ENCODE results near the gene PRDX2.

The PRDX2 gene

DNA sequence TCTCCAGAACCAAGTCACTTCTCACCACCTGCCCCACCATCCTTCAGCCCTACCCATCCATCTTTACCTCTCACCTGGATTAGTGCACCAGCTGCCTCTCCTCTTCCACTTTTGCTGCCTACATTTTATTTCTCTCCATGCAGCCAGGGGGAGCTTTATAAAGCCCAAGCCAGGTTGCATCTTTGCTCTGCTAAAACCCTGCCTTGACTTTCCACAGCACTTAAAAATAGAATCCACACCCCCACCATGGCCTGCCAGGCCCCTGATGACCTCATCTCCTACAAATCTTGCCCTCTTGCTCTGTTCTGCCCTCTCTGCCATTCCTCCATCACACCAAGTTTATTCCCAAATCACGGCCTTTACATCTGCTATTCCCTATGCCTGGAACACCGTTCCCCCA, 28.0 kb downstream of the PRDX2 start:
- peak overlapping the region; percentile 95 for H3K27ac ChIP-seq
- no peak for TF ChIP-seq ZFX (IDR thresholded peaks at IDR 0.05; ENCODE audit: borderline replicate concordance)
- TF ChIP-seq, protein P1, sequence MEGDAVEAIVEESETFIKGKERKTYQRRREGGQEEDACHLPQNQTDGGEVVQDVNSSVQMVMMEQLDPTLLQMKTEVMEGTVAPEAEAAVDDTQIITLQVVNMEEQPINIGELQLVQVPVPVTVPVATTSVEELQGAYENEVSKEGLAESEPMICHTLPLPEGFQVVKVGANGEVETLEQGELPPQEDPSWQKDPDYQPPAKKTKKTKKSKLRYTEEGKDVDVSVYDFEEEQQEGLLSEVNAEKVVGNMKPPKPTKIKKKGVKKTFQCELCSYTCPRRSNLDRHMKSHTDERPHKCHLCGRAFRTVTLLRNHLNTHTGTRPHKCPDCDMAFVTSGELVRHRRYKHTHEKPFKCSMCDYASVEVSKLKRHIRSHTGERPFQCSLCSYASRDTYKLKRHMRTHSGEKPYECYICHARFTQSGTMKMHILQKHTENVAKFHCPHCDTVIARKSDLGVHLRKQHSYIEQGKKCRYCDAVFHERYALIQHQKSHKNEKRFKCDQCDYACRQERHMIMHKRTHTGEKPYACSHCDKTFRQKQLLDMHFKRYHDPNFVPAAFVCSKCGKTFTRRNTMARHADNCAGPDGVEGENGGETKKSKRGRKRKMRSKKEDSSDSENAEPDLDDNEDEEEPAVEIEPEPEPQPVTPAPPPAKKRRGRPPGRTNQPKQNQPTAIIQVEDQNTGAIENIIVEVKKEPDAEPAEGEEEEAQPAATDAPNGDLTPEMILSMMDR (IDR thresholded peaks at IDR 0.05) = 0 out of 2 replicates have a peak, but pooled peaks have one; percentile 9

DNA sequence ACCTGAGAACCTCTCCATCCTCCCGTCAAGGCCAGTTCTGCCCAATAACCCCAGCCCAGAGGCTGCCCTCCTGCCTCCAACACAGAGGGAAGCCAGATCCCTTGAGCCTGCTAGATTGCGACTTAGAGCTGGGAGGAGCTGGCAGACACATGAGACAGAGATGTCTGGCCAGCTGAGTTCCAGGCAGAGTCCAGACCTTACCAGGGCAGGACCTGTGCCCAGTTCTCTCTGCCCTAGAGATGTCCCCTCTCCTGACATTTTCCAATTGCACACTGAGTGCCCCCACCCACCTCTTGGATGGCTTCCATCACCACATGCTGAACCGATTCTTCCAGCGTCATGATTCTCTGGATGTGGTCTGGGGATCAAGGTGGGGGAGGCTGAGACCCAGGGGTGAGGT, 29.3 kb downstream of the PRDX2 start:
- TF ChIP-seq, protein P1 (IDR thresholded peaks at IDR 0.05) = no peak
- TF ChIP-seq ZFX (IDR thresholded peaks at IDR 0.05; ENCODE audit: borderline replicate concordance) = no peak
- peak overlapping the region; percentile 95; the same call in 1 of the 2 replicates for H3K27ac ChIP-seq

DNA sequence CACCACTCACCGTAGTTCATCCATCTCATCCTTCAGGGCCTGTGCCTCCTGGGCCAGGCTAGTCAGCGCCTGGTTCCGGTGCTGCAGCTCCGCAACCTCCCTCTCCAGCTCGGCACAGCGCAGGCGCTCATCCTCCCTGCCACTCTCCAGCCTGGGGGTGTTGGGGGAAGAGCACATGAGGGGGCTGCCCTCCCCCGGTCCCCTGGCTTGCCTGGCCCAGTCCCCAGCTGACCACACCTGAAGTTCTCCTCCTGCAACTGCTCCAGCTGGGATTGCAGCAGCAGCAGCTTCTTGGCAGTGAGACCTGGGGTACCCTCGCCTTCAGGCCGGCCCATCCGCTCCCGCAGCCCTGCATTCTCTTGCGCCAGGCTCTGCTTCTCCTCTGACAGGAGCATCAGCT, 30.7 kb downstream of the PRDX2 start:
- TF ChIP-seq ZFX (IDR thresholded peaks at IDR 0.05; ENCODE audit: borderline replicate concordance) = no peak
- TF ChIP-seq, protein P1 (IDR thresholded peaks at IDR 0.05) = no peak
- H3K27ac ChIP-seq = no peak overlapping the region

DNA sequence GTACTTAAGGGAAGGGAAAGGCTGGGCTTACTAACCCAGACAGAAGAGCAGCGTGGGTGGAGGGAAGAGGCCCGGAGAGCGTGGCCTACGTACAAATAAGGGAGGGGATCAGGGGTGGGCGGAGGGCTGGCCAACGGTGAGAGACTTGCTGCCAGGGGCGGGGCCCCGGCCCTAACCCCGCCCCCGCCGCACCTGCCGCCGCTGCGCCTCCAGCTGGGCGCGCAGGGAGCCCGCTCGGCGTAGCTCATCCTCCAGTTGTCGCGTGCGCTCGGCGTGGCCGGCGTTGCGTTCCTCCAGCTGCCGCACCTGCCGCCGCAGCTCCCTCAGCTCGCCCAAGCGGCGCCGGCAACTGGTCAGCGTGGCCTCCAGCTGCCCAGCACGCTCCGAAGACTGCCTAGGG, 31.9 kb downstream of the PRDX2 start:
- H3K27ac ChIP-seq = no peak overlapping the region
- TF ChIP-seq, protein P1 (IDR thresholded peaks at IDR 0.05) = no peak
- TF ChIP-seq ZFX (IDR thresholded peaks at IDR 0.05; ENCODE audit: borderline replicate concordance) = no peak

DNA sequence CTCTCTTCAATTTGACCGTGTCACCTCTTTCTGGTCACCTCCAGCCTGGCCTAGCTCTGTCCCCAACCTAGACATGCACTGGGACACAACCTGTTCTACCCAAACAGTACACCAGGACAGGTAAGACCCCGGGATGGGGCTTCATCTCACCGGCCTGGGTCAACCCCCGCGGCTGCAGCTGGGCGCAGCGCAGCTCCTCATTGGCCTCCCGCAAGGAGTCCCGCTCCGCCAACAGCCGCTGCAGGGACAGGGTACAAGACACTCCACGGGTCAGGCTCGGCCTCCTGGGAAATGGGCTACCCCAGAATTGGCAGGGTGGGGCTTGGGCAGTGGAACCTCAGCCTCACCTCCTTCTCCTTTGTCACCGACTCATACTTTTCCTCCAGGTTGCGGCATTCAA, 33.9 kb downstream of the PRDX2 start:
- TF ChIP-seq ZFX (IDR thresholded peaks at IDR 0.05; ENCODE audit: borderline replicate concordance) = no peak
- TF ChIP-seq, protein P1 (IDR thresholded peaks at IDR 0.05) = no peak
- H3K27ac ChIP-seq = no peak overlapping the region

DNA sequence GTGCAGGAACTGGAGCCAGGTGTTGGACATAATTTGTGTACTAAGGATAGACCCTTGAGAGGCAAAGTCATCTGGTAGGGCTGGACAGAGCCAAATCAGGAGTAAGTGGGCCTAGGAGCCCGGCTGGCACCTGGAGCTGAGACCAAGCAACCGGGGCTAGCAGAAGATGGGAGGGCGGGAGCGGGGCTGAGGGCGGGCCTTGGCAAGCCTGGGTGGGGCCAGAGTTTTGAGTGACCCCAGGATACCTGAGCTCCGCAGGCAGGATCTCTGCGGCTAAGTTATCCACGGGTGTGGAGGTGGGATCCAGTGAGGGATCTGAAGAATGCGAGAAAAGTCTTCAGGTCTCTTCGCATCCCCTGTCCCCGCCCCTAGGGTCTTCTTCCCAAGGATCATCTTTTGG, 34.5 kb downstream of the PRDX2 start:
- TF ChIP-seq ZFX (IDR thresholded peaks at IDR 0.05; ENCODE audit: borderline replicate concordance) = no peak
- TF ChIP-seq, protein P1 (IDR thresholded peaks at IDR 0.05) = no peak
- peak overlapping the region; percentile 60; the same call in 1 of the 2 replicates for H3K27ac ChIP-seq

DNA sequence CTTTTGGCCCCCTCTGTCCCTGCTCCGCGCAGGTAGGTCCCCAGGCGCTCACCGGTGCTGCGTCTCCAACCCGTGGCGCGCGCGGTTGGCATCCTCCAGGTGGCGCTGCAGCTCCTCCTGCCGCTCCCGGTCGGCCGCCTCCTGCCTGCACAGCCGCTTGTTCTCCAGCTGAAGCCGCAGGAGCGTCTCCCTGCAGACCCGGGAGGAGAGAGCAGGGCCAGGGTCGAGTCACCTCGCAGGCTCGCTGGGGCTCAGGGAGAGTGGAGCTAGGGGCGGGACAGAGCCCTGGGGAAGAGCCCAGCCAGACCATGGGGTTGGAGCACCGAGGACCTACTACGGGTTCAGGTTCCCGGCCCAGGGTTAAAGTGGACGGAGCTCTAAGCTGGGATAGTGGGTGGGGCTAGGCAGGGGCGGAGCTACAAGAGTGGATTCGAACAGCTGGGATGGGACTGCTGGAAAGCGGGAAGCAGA, 35.5 kb downstream of the PRDX2 start:
- H3K27ac ChIP-seq = peak overlapping the region; percentile 60
- TF ChIP-seq, protein P1 (IDR thresholded peaks at IDR 0.05) = peak; percentile 98
- no peak for TF ChIP-seq ZFX (IDR thresholded peaks at IDR 0.05; ENCODE audit: borderline replicate concordance)
